Measurements from ENCODE around the gene PHOSPHO2. TPM values are rescaled to one million over a fixed set of nuclear protein-coding genes. Genes with fewer than 3 reads are reported as not detected.
"Not testable (repeated sequence)": the region's sequence is repeated elsewhere in the genome, so short reads cannot be mapped to it uniquely, and the experiment has no call there.

PHOSPHO2 gene
- total RNA-seq, 1 donor from 2014 or later, result 9.6 TPM

GRCh38 chr2:169690958-169691357 is 3.3 kb upstream of the PHOSPHO2 start:
- Mint-ChIP-seq H3K36me3 (ENCODE audit: unreplicated experiment) (peaks cover 18% of the 10 kb centered on the region), H3K27ac (ENCODE audit: unreplicated experiment) (no peak overlapping the region), H3K9me3 (ENCODE audit: unreplicated experiment) (no peaks in the 10 kb centered on the region), H3K4me1 (ENCODE audit: low read depth, unreplicated experiment) (peaks cover 6% of the 10 kb centered on the region), H3K4me3 (ENCODE audit: unreplicated experiment) (no peak overlapping the region), H3K27me3 (ENCODE audit: unreplicated experiment) (peaks cover 2% of the 10 kb centered on the region)
- TF ChIP-seq CTCF (IDR thresholded peaks at IDR 0.05; ENCODE audit: partially characterized antibody, unreplicated experiment), result no peak
- DNase-seq, result no peak

- no peak overlapping the region for H3K4me3 Mint-ChIP-seq (ENCODE audit: unreplicated experiment)
- TF ChIP-seq CTCF (IDR thresholded peaks at IDR 0.05; ENCODE audit: partially characterized antibody, unreplicated experiment), result no peak
- no peak overlapping the region for H3K27ac Mint-ChIP-seq (ENCODE audit: unreplicated experiment)
- H3K9me3 Mint-ChIP-seq (ENCODE audit: unreplicated experiment), result no peaks in the 10 kb centered on the region
- no peaks in the 10 kb centered on the region for H3K27me3 Mint-ChIP-seq (ENCODE audit: unreplicated experiment)
- H3K36me3 Mint-ChIP-seq (ENCODE audit: unreplicated experiment), result peaks cover 12% of the 10 kb centered on the region
- H3K4me1 Mint-ChIP-seq (ENCODE audit: low read depth, unreplicated experiment), result peaks cover 6% of the 10 kb centered on the region
- DNase-seq, result no peak
These were observed 1.6 kb upstream of the PHOSPHO2 start for GRCh38 chr2:169692718-169693117.

- no peak for TF ChIP-seq CTCF (IDR thresholded peaks at IDR 0.05; ENCODE audit: partially characterized antibody, unreplicated experiment)
- Mint-ChIP-seq H3K4me1 (ENCODE audit: low read depth, unreplicated experiment) (peaks cover 6% of the 10 kb centered on the region), H3K36me3 (ENCODE audit: unreplicated experiment) (peaks cover 10% of the 10 kb centered on the region), H3K27me3 (ENCODE audit: unreplicated experiment) (no peaks in the 10 kb centered on the region), H3K4me3 (ENCODE audit: unreplicated experiment) (peak overlapping the region; percentile 99), H3K27ac (ENCODE audit: unreplicated experiment) (peak overlapping the region; percentile 22), H3K9me3 (ENCODE audit: unreplicated experiment) (no peaks in the 10 kb centered on the region)
- no peak for DNase-seq
These were observed 909 bp upstream of the PHOSPHO2 start for GRCh38 chr2:169693360-169693759.

- no peaks in the 10 kb centered on the region for H3K9me3 Mint-ChIP-seq (ENCODE audit: unreplicated experiment)
- H3K4me1 Mint-ChIP-seq (ENCODE audit: low read depth, unreplicated experiment), result peaks cover 6% of the 10 kb centered on the region
- no peak for TF ChIP-seq CTCF (IDR thresholded peaks at IDR 0.05; ENCODE audit: partially characterized antibody, unreplicated experiment)
- H3K4me3 Mint-ChIP-seq (ENCODE audit: unreplicated experiment), result peak overlapping the region; percentile 99
- no peaks in the 10 kb centered on the region for H3K27me3 Mint-ChIP-seq (ENCODE audit: unreplicated experiment)
- peak overlapping the region; percentile 59 for H3K27ac Mint-ChIP-seq (ENCODE audit: unreplicated experiment)
- DNase-seq, result no peak
- peaks cover 5% of the 10 kb centered on the region for H3K36me3 Mint-ChIP-seq (ENCODE audit: unreplicated experiment)
These were observed 608 bp downstream of the PHOSPHO2 start for GRCh38 chr2:169694894-169695260.

- Mint-ChIP-seq H3K4me1 (ENCODE audit: low read depth, unreplicated experiment) (peaks cover 6% of the 10 kb centered on the region), H3K27ac (ENCODE audit: unreplicated experiment) (no peak overlapping the region), H3K36me3 (ENCODE audit: unreplicated experiment) (no peaks in the 10 kb centered on the region), H3K27me3 (ENCODE audit: unreplicated experiment) (no peaks in the 10 kb centered on the region), H3K4me3 (ENCODE audit: unreplicated experiment) (no peak overlapping the region), H3K9me3 (ENCODE audit: unreplicated experiment) (no peaks in the 10 kb centered on the region)
- TF ChIP-seq CTCF (IDR thresholded peaks at IDR 0.05; ENCODE audit: partially characterized antibody, unreplicated experiment), result no peak
- DNase-seq, result no peak
These were observed 2.1 kb downstream of the PHOSPHO2 start for GRCh38 chr2:169696381-169696780.

GRCh38 chr2:169699173-169699572 is 4.9 kb downstream of the PHOSPHO2 start:
- not testable (repeated sequence) for H3K27me3 Mint-ChIP-seq (ENCODE audit: unreplicated experiment); DNase-seq; H3K9me3 Mint-ChIP-seq (ENCODE audit: unreplicated experiment); H3K27ac Mint-ChIP-seq (ENCODE audit: unreplicated experiment); H3K36me3 Mint-ChIP-seq (ENCODE audit: unreplicated experiment); H3K4me1 Mint-ChIP-seq (ENCODE audit: low read depth, unreplicated experiment); H3K4me3 Mint-ChIP-seq (ENCODE audit: unreplicated experiment)
